ENCODE results near the gene SOHLH1. TPM values are rescaled to one million over a fixed set of nuclear protein-coding genes. Genes with fewer than 3 reads are reported as not detected.

Gene SOHLH1
- total RNA-seq, 1 experiment from 2014 or later = not detected

DNA sequence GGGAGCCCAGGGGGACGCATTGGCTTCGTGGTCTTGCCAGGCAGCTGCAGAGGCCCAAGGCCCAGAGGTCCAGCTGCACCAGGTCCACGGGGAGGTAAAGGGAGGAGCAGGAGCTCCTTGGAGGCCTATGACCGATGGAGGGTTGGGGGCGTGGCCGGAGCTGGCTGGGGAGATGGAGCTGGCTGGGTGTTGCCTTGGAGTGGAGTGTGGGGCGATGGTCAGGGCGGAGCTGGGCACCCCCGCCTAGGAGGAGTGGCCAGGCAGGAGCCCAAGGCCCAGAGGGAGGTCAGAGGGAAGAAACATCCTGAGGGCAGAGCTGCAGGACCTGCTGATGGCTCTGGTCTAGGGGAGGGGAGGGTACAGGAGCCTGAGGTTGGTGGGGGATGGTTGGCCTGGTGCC, 47.3 kb upstream of the SOHLH1 start (continued):
- TF ChIP-seq SP1 (IDR thresholded peaks at IDR 0.05; ENCODE audit: low read depth) = no peak
- TF ChIP-seq EZH2phosphoT487 (IDR thresholded peaks at IDR 0.05; ENCODE audit: borderline replicate concordance) = no peak

DNA sequence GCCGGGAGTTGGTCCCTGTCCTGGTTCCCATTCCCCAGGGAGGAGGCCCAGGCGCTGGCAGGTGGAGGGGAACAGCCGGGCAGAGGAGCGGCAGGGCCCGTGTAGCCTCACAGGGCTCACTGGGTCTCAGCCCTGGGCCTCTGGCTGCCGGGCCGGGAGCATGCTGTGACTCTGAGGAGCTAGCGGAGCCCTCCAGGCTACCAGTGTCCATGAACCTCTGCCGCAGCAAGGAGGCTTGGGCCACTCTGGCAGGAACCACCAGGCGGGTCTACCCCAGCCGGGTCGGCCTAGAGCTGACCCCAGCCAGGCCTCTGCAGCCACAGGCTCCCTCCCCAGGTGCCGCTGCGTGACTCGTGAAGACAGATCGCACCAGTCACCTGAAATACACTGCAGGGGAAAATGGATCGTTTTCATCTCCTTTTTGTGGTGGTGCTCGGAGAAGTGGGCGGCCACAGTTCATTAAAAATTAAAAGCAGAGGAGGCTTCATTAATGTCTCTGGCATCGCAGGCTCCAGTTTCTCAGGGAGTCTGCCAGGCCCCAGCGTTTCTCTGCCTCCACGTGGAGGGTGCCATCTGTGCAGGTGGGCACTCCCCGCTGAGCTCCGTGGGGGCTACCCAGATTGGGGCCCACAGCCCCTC, 46.5 kb upstream of the SOHLH1 start:
- ChIA-PET POLR2A (no interaction called here), CTCF (no interaction called here), RAD21 (ENCODE audit: low non-redundant PET in 1 of 2, low total read pairs in 2 of 2, uncharacterized antibody in 2 of 2, unreplicated experiment in 2 of 2) (no interaction called here)
- intact Hi-C loops (cut with micrococcal nuclease) = no loop called here
- Histone ChIP-seq H3K4me2 (ENCODE audit: low read length) (no peak overlapping the region), H3K9me2 (ENCODE audit: insufficient read depth) (no peaks in the 10 kb centered on the region), H3K9me3 (ENCODE audit: control insufficient read depth in 1 of 2, insufficient read depth in 1 of 2, low read depth in 1 of 2, low read length in 2 of 2) (no peaks in the 10 kb centered on the region), H4K20me1 (ENCODE audit: insufficient read depth) (no peaks in the 10 kb centered on the region), H3K36me3 (ENCODE audit: control insufficient read depth in 1 of 2, insufficient read depth in 2 of 2, low read length in 2 of 2) (no peaks in the 10 kb centered on the region), H3K4me1 (ENCODE audit: control insufficient read depth in 1 of 2, insufficient read depth in 2 of 2, low read length in 2 of 2) (no peaks in the 10 kb centered on the region), H2AFZ (ENCODE audit: low read depth, low read length, poor library complexity, severe bottlenecking) (no peak overlapping the region), H3K27ac (ENCODE audit: low read depth, low read length) (no peak overlapping the region), H3K9ac (ENCODE audit: low read length) (no peak overlapping the region), H3K4me3 (replicated peaks in 1 of 2; ENCODE audit: low read depth in 1 of 2, low read length in 2 of 2) (no peak overlapping the region), H3K27me3 (ENCODE audit: insufficient read depth, low read length) (no peaks in the 10 kb centered on the region), H3K79me2 (ENCODE audit: insufficient read depth, low read length) (no peaks in the 10 kb centered on the region)
- DNase-seq (ENCODE audit: low read depth, low spot score) (no peak), ATAC-seq (no peak)
- TF ChIP-seq, protein P1, sequence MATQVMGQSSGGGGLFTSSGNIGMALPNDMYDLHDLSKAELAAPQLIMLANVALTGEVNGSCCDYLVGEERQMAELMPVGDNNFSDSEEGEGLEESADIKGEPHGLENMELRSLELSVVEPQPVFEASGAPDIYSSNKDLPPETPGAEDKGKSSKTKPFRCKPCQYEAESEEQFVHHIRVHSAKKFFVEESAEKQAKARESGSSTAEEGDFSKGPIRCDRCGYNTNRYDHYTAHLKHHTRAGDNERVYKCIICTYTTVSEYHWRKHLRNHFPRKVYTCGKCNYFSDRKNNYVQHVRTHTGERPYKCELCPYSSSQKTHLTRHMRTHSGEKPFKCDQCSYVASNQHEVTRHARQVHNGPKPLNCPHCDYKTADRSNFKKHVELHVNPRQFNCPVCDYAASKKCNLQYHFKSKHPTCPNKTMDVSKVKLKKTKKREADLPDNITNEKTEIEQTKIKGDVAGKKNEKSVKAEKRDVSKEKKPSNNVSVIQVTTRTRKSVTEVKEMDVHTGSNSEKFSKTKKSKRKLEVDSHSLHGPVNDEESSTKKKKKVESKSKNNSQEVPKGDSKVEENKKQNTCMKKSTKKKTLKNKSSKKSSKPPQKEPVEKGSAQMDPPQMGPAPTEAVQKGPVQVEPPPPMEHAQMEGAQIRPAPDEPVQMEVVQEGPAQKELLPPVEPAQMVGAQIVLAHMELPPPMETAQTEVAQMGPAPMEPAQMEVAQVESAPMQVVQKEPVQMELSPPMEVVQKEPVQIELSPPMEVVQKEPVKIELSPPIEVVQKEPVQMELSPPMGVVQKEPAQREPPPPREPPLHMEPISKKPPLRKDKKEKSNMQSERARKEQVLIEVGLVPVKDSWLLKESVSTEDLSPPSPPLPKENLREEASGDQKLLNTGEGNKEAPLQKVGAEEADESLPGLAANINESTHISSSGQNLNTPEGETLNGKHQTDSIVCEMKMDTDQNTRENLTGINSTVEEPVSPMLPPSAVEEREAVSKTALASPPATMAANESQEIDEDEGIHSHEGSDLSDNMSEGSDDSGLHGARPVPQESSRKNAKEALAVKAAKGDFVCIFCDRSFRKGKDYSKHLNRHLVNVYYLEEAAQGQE (IDR thresholded peaks at IDR 0.05; ENCODE audit: low read depth) = no peak
- TF ChIP-seq ELF1 (IDR thresholded peaks at IDR 0.05; ENCODE audit: borderline replicate concordance, low read depth) = no peak
- TF ChIP-seq SRF (IDR thresholded peaks at IDR 0.05; ENCODE audit: low read depth) = no peak
- no peak for TF ChIP-seq SIN3A (IDR thresholded peaks at IDR 0.05; ENCODE audit: low read depth)
- no peak for TF ChIP-seq EZH2phosphoT487 (IDR thresholded peaks at IDR 0.05; ENCODE audit: borderline replicate concordance)
- no peak for TF ChIP-seq TCF7L2 (IDR thresholded peaks at IDR 0.05; ENCODE audit: borderline replicate concordance, extremely low read depth, insufficient read depth, insufficient read length)
- TF ChIP-seq CEBPB (IDR thresholded peaks at IDR 0.05; ENCODE audit: low read depth) = no peak
- TF ChIP-seq CBX3 (IDR thresholded peaks at IDR 0.05; ENCODE audit: low read depth) = no peak
- TF ChIP-seq EZH2 (IDR thresholded peaks at IDR 0.05) = no peak
- no peak for TF ChIP-seq JUND (IDR thresholded peaks at IDR 0.05)
- TF ChIP-seq, protein P2, sequence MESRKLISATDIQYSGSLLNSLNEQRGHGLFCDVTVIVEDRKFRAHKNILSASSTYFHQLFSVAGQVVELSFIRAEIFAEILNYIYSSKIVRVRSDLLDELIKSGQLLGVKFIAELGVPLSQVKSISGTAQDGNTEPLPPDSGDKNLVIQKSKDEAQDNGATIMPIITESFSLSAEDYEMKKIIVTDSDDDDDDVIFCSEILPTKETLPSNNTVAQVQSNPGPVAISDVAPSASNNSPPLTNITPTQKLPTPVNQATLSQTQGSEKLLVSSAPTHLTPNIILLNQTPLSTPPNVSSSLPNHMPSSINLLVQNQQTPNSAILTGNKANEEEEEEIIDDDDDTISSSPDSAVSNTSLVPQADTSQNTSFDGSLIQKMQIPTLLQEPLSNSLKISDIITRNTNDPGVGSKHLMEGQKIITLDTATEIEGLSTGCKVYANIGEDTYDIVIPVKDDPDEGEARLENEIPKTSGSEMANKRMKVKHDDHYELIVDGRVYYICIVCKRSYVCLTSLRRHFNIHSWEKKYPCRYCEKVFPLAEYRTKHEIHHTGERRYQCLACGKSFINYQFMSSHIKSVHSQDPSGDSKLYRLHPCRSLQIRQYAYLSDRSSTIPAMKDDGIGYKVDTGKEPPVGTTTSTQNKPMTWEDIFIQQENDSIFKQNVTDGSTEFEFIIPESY (IDR thresholded peaks at IDR 0.05; ENCODE audit: extremely low read depth, insufficient replicate concordance, low read length) = no peak
- TF ChIP-seq YY1 (IDR thresholded peaks at IDR 0.05; ENCODE audit: extremely low read depth, insufficient replicate concordance, low read depth, low read length) = no peak
- TF ChIP-seq FOSL1 (IDR thresholded peaks at IDR 0.05; ENCODE audit: low read depth) = no peak
- TF ChIP-seq, protein P3, sequence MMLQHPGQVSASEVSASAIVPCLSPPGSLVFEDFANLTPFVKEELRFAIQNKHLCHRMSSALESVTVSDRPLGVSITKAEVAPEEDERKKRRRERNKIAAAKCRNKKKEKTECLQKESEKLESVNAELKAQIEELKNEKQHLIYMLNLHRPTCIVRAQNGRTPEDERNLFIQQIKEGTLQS (IDR thresholded peaks at IDR 0.05) = no peak
- TF ChIP-seq EGR1 (IDR thresholded peaks at IDR 0.05; ENCODE audit: low read depth) = no peak
- TF ChIP-seq, protein P4, sequence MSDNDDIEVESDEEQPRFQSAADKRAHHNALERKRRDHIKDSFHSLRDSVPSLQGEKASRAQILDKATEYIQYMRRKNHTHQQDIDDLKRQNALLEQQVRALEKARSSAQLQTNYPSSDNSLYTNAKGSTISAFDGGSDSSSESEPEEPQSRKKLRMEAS (IDR thresholded peaks at IDR 0.05) = no peak
- no peak for TF ChIP-seq ZFX (IDR thresholded peaks at IDR 0.05)
- BruUV-seq (replicated peaks) = no TSS peak

All from HCT116 (cell line).